K562 (cell line): ENCODE data around the gene ECD. TPM values are rescaled to one million over a fixed set of nuclear protein-coding genes. Genes with fewer than 3 reads are reported as not detected.

Source experiments
- GATAD2B ChIP-seq: fragments of 450-650 bp; IDR thresholded peaks from 2 replicates; pipeline ENCODE4 v1.6.1; 2017; ENCODE audit warnings: mild to moderate bottlenecking, borderline replicate concordance
- HDAC3 ChIP-seq: fragments of 450-650 bp; IDR thresholded peaks from 2 replicates; pipeline ENCODE4 v1.6.1; 2018; ENCODE audit warnings: borderline replicate concordance, mild to moderate bottlenecking, moderate library complexity; ENCODE audit not compliant: partially characterized antibody
- LARP7 ChIP-seq: fragments of 450-650 bp; IDR thresholded peaks from 2 replicates; pipeline ENCODE4 v1.6.1; 2016
- MEF2D ChIP-seq: conservative IDR thresholded peaks from 2 replicates; pipeline ENCODE4 v1.6.1; 2016; ENCODE audit warnings: low read depth, missing genetic modification characterization, missing compliant biosample characterization
- NFYB ChIP-seq: IDR thresholded peaks from 2 replicates; pipeline ENCODE4 v1.6.1; 2011; ENCODE audit warnings: mild to moderate bottlenecking, moderate library complexity; ENCODE audit not compliant: insufficient read length; ENCODE audit errors: extremely low read depth
- TBL1XR1 ChIP-seq, 2 experiments: IDR thresholded peaks; 2 replicates each; pipeline ENCODE4 v1.6.1; 2012; ENCODE audit warnings: improper control_type of control experiment in 2 of 2, low read length in 2 of 2, mild to moderate bottlenecking in 1 of 2
- ZNF165 ChIP-seq: fragments of 250-450 bp; sonication (Bioruptor Pico); IDR thresholded peaks from 2 replicates; pipeline ENCODE4 v1.4.0; 2020; ENCODE audit warnings: borderline replicate concordance
- ZNF583 ChIP-seq: fragments of 250-450 bp; sonication (Bioruptor Pico); IDR thresholded peaks from 2 replicates; pipeline ENCODE4 v1.4.0; 2020
- polyA plus RNA-seq, 8 experiments: library from polyadenylated mRNA; depleted of rRNA in 4 of 8; stranded (reverse) in 5 of 8; unstranded in 3 of 8; fragments of >200 nt; fragmentation: Nextera tagmentation in 2 of 8; fragmentation: Illumina TruSeq in 1 of 8; extraction: Ambion mirVana in 2 of 8; extraction: Trizol in 1 of 8; gene quantifications; 2 replicates each; pipeline versions ENCODE4 v1.2.1 to v1.2.3, GENCODE V29; 2011 to 2014; ENCODE audit warnings: inconsistent platforms in 1 of 8, missing spikeins in 1 of 8
- total RNA-seq, 7 experiments: library from RNA; depleted of rRNA in 6 of 7; stranded (reverse); fragments of >200 nt in 6 of 7; fragmentation: Illumina TruSeq in 2 of 7; extraction: Trizol in 2 of 7; gene quantifications; 2 replicates each; pipeline versions ENCODE4 v1.2.1 to v1.2.3, GENCODE V29; 2011 to 2021; ENCODE audit warnings: low replicate concordance in 1 of 7
- TF ChIP-seq, protein P1 (sequence below): fragments of 450-650 bp; IDR thresholded peaks from 2 replicates; pipeline ENCODE4 v1.6.1; 2018; ENCODE audit not compliant: partially characterized antibody
- TF ChIP-seq, protein P2 (sequence below): sonication (generic); formaldehyde crosslinking; IDR thresholded peaks from 2 replicates; pipeline ENCODE4 v1.8.0; 2022; ENCODE audit warnings: mild to moderate bottlenecking, low read depth, missing genetic modification reagents

ECD gene
- total and polyA plus RNA-seq, 9 of the 15 experiments (the other 6 are each of a cell fraction or from before 2014, with no cell fraction given), result 33.5 to 79.9 (median 53.2) TPM

DNA sequence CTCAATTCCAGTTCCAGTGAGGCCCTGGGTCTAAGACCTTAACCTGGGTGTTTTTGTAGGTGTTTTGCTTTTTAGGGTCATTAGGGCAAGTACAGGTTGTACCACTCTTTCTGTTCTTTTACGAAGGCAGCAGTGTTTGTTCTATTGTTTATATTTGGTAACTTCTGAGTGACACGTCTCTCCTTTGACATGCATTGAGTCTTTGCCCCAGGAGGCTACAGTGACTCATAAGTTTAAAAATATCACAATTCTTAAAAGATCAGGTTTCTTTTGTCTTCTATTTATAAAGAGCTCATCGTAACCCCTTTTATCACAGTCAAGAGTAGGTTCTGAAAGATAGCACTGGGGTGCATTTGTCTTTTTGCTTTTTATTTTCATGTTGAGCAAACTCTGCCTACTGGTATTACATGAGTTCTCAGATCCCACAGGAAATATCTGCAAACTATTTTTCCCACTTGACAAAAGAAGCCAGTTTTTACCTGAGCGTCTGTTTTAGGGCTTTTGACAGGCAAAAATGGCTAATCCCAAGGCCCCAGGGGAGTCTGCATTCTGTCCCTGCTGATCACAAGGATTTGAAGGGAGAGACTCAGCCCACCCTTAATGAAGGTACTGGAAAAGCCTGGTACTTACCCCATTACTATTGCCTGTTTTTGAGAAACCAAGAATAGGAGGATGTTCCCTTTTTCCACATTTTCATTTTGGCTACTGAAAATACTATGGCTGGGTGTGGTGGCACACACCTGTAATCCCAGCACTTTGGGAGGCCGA, 49.6 kb downstream of the ECD start (continued):
- TF ChIP-seq NFYB (no peak), GATAD2B (0 out of 2 replicates have a peak, but pooled peaks have one; percentile 16), ZNF165 (CRISPR knock-in tag) (no peak), HDAC3 (peak; percentile 24), MEF2D (tag) (peak; percentile 55; the same call in 1 of the 2 replicates), ZNF583 (CRISPR knock-in tag) (no peak), LARP7 (no peak), TBL1XR1 (IDR thresholded peaks at IDR 0.05; ENCODE audit: low read length in 2 of 2) (peak in 1 of 2 experiments; percentile 43; a peak in 1 of 4 replicates)
- TF ChIP-seq, protein P1, sequence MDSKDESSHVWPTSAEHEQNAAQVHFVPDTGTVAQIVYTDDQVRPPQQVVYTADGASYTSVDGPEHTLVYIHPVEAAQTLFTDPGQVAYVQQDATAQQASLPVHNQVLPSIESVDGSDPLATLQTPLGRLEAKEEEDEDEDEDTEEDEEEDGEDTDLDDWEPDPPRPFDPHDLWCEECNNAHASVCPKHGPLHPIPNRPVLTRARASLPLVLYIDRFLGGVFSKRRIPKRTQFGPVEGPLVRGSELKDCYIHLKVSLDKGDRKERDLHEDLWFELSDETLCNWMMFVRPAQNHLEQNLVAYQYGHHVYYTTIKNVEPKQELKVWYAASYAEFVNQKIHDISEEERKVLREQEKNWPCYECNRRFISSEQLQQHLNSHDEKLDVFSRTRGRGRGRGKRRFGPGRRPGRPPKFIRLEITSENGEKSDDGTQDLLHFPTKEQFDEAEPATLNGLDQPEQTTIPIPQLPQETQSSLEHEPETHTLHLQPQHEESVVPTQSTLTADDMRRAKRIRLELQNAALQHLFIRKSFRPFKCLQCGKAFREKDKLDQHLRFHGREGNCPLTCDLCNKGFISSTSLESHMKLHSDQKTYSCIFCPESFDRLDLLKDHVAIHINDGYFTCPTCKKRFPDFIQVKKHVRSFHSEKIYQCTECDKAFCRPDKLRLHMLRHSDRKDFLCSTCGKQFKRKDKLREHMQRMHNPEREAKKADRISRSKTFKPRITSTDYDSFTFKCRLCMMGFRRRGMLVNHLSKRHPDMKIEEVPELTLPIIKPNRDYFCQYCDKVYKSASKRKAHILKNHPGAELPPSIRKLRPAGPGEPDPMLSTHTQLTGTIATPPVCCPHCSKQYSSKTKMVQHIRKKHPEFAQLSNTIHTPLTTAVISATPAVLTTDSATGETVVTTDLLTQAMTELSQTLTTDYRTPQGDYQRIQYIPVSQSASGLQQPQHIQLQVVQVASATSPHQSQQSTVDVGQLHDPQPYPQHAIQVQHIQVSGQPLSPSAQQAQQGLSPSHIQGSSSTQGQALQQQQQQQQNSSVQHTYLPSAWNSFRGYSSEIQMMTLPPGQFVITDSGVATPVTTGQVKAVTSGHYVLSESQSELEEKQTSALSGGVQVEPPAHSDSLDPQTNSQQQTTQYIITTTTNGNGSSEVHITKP, result peak; percentile 60
- TF ChIP-seq, protein P2, sequence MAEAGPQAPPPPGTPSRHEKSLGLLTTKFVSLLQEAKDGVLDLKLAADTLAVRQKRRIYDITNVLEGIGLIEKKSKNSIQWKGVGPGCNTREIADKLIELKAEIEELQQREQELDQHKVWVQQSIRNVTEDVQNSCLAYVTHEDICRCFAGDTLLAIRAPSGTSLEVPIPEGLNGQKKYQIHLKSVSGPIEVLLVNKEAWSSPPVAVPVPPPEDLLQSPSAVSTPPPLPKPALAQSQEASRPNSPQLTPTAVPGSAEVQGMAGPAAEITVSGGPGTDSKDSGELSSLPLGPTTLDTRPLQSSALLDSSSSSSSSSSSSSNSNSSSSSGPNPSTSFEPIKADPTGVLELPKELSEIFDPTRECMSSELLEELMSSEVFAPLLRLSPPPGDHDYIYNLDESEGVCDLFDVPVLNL (CRISPR knock-in tag), result no peak
